ENCODE data around the gene CES2.
A peak's percentile ranks its signal among the peaks of the same experiment; 100 is the strongest.

Gene CES2

GRCh38 chr16:66934138-66934838, 1.0 kb upstream of the CES2 start, which contains the start of gene CIAO2B:
TSS of gene CIAO2B (minus strand) at chr16:66934402. CDS start at chr16:66934364, 38 bp downstream.
- Histone ChIP-seq H3K36me3 (ENCODE audit: control insufficient read depth in 2 of 2, insufficient read depth in 1 of 2, low read length in 2 of 2) (peaks cover 4 to 40% of the 10 kb centered on the region in 2 experiments; a peak in 2 of 3 replicates), H3K27ac (ENCODE audit: extremely low read depth, low read depth, low read length) (peak within 1 kb of the TSS; percentile 72), H3K4me1 (ENCODE audit: control insufficient read depth, insufficient read depth, low read length) (peaks cover 2% of the 10 kb centered on the region; the same call in 1 of the 2 replicates), H3K4me3 (ENCODE audit: low read depth, low read length) (peak within 1 kb of the TSS; percentile 83), H3K9me3 (ENCODE audit: control insufficient read depth, insufficient read depth, low read depth, low read length) (no peaks in the 10 kb centered on the region)
- CTCF ChIA-PET = interaction anchor here (1.0 to 2.4 kb wide), 3 partner anchors 13 to 39 kb away, joined by 4 to 20 read pairs (median 4); partner anchors contain the start of gene CES3
- POLR2A ChIA-PET = interaction anchor here (0.6 to 1.0 kb wide), 4 partner anchors 24 to 60 kb away, joined by 3 to 10 read pairs (median 4); partner anchors contain the start of gene PDP2
- TF ChIP-seq, protein P1, sequence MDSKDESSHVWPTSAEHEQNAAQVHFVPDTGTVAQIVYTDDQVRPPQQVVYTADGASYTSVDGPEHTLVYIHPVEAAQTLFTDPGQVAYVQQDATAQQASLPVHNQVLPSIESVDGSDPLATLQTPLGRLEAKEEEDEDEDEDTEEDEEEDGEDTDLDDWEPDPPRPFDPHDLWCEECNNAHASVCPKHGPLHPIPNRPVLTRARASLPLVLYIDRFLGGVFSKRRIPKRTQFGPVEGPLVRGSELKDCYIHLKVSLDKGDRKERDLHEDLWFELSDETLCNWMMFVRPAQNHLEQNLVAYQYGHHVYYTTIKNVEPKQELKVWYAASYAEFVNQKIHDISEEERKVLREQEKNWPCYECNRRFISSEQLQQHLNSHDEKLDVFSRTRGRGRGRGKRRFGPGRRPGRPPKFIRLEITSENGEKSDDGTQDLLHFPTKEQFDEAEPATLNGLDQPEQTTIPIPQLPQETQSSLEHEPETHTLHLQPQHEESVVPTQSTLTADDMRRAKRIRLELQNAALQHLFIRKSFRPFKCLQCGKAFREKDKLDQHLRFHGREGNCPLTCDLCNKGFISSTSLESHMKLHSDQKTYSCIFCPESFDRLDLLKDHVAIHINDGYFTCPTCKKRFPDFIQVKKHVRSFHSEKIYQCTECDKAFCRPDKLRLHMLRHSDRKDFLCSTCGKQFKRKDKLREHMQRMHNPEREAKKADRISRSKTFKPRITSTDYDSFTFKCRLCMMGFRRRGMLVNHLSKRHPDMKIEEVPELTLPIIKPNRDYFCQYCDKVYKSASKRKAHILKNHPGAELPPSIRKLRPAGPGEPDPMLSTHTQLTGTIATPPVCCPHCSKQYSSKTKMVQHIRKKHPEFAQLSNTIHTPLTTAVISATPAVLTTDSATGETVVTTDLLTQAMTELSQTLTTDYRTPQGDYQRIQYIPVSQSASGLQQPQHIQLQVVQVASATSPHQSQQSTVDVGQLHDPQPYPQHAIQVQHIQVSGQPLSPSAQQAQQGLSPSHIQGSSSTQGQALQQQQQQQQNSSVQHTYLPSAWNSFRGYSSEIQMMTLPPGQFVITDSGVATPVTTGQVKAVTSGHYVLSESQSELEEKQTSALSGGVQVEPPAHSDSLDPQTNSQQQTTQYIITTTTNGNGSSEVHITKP (tag by site-specific recombination; IDR thresholded peaks at IDR 0.05) = peak; percentile 64
- TF ChIP-seq ZNF138 (tag by site-specific recombination; IDR thresholded peaks at IDR 0.05; ENCODE audit: borderline replicate concordance) (no peak), ZNF837 (tag by site-specific recombination; IDR thresholded peaks at IDR 0.05) (no peak), ZNF830 (tag by site-specific recombination; IDR thresholded peaks at IDR 0.05; ENCODE audit: low read depth) (no peak), ZNF248 (tag by site-specific recombination; IDR thresholded peaks at IDR 0.05) (no peak), MZF1 (tag by site-specific recombination; IDR thresholded peaks at IDR 0.05; ENCODE audit: borderline replicate concordance) (peak; percentile 57; the same call in 1 of the 2 replicates), ZNF664 (tag by site-specific recombination; IDR thresholded peaks at IDR 0.05) (no peak), ZNF513 (tag by site-specific recombination; IDR thresholded peaks at IDR 0.05) (no peak), ZNF658 (tag by site-specific recombination; IDR thresholded peaks at IDR 0.05) (no peak), ZNF350 (tag by site-specific recombination; IDR thresholded peaks at IDR 0.05) (no peak), ZBTB1 (tag by site-specific recombination; IDR thresholded peaks at IDR 0.05) (no peak), KLF10 (tag by site-specific recombination; IDR thresholded peaks at IDR 0.05) (peak; percentile 53; the same call in 1 of the 2 replicates), ZNF501 (tag by site-specific recombination; IDR thresholded peaks at IDR 0.05) (peak; percentile 70; the same call in 1 of the 2 replicates), ZNF521 (tag by site-specific recombination; IDR thresholded peaks at IDR 0.05) (no peak), ZEB2 (tag by site-specific recombination; IDR thresholded peaks at IDR 0.05) (peak; percentile 53; the same call in 1 of the 2 replicates)
- TF ChIP-seq, protein P2, sequence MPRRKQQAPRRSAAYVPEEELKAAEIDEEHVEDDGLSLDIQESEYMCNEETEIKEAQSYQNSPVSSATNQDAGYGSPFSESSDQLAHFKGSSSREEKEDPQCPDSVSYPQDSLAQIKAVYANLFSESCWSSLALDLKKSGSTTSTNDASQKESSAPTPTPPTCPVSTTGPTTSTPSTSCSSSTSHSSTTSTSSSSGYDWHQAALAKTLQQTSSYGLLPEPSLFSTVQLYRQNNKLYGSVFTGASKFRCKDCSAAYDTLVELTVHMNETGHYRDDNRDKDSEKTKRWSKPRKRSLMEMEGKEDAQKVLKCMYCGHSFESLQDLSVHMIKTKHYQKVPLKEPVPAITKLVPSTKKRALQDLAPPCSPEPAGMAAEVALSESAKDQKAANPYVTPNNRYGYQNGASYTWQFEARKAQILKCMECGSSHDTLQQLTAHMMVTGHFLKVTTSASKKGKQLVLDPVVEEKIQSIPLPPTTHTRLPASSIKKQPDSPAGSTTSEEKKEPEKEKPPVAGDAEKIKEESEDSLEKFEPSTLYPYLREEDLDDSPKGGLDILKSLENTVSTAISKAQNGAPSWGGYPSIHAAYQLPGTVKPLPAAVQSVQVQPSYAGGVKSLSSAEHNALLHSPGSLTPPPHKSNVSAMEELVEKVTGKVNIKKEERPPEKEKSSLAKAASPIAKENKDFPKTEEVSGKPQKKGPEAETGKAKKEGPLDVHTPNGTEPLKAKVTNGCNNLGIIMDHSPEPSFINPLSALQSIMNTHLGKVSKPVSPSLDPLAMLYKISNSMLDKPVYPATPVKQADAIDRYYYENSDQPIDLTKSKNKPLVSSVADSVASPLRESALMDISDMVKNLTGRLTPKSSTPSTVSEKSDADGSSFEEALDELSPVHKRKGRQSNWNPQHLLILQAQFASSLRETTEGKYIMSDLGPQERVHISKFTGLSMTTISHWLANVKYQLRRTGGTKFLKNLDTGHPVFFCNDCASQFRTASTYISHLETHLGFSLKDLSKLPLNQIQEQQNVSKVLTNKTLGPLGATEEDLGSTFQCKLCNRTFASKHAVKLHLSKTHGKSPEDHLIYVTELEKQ (tag by site-specific recombination; IDR thresholded peaks at IDR 0.05; ENCODE audit: borderline replicate concordance) = no peak
- TF ChIP-seq, protein P3, sequence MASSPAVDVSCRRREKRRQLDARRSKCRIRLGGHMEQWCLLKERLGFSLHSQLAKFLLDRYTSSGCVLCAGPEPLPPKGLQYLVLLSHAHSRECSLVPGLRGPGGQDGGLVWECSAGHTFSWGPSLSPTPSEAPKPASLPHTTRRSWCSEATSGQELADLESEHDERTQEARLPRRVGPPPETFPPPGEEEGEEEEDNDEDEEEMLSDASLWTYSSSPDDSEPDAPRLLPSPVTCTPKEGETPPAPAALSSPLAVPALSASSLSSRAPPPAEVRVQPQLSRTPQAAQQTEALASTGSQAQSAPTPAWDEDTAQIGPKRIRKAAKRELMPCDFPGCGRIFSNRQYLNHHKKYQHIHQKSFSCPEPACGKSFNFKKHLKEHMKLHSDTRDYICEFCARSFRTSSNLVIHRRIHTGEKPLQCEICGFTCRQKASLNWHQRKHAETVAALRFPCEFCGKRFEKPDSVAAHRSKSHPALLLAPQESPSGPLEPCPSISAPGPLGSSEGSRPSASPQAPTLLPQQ (tag by site-specific recombination; IDR thresholded peaks at IDR 0.05) = peak; percentile 78
- TF ChIP-seq, protein P4, sequence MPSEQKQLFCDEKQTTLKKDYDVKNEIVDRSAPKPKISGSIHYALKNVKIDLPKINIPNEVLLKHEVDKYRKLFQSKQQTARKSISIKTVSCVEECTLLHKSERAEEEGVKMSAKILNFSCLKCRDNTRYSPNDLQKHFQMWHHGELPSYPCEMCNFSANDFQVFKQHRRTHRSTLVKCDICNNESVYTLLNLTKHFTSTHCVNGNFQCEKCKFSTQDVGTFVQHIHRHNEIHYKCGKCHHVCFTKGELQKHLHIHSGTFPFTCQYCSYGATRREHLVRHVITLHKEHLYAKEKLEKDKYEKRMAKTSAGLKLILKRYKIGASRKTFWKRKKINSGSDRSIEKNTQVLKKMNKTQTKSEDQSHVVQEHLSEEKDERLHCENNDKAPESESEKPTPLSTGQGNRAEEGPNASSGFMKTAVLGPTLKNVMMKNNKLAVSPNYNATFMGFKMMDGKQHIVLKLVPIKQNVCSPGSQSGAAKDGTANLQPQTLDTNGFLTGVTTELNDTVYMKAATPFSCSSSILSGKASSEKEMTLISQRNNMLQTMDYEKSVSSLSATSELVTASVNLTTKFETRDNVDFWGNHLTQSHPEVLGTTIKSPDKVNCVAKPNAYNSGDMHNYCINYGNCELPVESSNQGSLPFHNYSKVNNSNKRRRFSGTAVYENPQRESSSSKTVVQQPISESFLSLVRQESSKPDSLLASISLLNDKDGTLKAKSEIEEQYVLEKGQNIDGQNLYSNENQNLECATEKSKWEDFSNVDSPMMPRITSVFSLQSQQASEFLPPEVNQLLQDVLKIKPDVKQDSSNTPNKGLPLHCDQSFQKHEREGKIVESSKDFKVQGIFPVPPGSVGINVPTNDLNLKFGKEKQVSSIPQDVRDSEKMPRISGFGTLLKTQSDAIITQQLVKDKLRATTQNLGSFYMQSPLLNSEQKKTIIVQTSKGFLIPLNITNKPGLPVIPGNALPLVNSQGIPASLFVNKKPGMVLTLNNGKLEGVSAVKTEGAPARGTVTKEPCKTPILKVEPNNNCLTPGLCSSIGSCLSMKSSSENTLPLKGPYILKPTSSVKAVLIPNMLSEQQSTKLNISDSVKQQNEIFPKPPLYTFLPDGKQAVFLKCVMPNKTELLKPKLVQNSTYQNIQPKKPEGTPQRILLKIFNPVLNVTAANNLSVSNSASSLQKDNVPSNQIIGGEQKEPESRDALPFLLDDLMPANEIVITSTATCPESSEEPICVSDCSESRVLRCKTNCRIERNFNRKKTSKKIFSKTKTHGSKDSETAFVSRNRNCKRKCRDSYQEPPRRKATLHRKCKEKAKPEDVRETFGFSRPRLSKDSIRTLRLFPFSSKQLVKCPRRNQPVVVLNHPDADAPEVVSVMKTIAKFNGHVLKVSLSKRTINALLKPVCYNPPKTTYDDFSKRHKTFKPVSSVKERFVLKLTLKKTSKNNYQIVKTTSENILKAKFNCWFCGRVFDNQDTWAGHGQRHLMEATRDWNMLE (tag by site-specific recombination; conservative IDR thresholded peaks at IDR 0.05; ENCODE audit: low read depth) = peak; percentile 32; the same call in 1 of the 2 replicates
- TF ChIP-seq, protein P5, sequence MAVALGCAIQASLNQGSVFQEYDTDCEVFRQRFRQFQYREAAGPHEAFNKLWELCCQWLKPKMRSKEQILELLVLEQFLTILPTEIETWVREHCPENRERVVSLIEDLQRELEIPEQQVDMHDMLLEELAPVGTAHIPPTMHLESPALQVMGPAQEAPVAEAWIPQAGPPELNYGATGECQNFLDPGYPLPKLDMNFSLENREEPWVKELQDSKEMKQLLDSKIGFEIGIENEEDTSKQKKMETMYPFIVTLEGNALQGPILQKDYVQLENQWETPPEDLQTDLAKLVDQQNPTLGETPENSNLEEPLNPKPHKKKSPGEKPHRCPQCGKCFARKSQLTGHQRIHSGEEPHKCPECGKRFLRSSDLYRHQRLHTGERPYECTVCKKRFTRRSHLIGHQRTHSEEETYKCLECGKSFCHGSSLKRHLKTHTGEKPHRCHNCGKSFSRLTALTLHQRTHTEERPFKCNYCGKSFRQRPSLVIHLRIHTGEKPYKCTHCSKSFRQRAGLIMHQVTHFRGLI (tag by site-specific recombination; IDR thresholded peaks at IDR 0.05) = 0 out of 2 replicates have a peak, but pooled peaks have one; percentile 25

All from HEK293 (cell line).